GM12878 (cell line): ENCODE measurements around the gene COLQ.

Source experiments
- CBFB ChIP-seq: IDR thresholded peaks from 2 replicates; pipeline ENCODE4 v1.6.1; 2016; ENCODE audit warnings: antibody characterized with exemption, low read depth
- KDM1A ChIP-seq: fragments of 200-600 bp; sonication (generic); IDR thresholded peaks from 2 replicates; pipeline ENCODE4 v1.6.1; 2016; ENCODE audit warnings: borderline replicate concordance
- MAX ChIP-seq: IDR thresholded peaks from 2 replicates; pipeline ENCODE4 v1.6.1; 2012; ENCODE audit warnings: low read depth, low read length, improper control_type of control experiment
- POLR2AphosphoS2 ChIP-seq: IDR thresholded peaks from 2 replicates; pipeline ENCODE4 v1.6.1; 2011; ENCODE audit warnings: low read depth, mild to moderate bottlenecking, low read length, improper control_type of control experiment, moderate library complexity
- TAF1 ChIP-seq: IDR thresholded peaks from 2 replicates; pipeline ENCODE4 v1.6.1; 2011; ENCODE audit warnings: mild to moderate bottlenecking, low read depth, low read length, borderline replicate concordance

- TF ChIP-seq TAF1 = no peak
- no peak for TF ChIP-seq CBFB
- no peak for TF ChIP-seq POLR2AphosphoS2
- no peak for TF ChIP-seq MAX
- no peak for TF ChIP-seq KDM1A
Observed at GRCh38 chr3:15500107-15500724, 21.3 kb downstream of the COLQ start.
